NCI-H1694 treated with DMSO at 0.1 percent for 48 hours (cell line): ENCODE data around the gene ZHX3.

Experiments
- DNase-seq: peaks from one replicate; lab custom pipeline; 2025; lab: John Stamatoyannopoulos, UW

ZHX3 gene

DNA sequence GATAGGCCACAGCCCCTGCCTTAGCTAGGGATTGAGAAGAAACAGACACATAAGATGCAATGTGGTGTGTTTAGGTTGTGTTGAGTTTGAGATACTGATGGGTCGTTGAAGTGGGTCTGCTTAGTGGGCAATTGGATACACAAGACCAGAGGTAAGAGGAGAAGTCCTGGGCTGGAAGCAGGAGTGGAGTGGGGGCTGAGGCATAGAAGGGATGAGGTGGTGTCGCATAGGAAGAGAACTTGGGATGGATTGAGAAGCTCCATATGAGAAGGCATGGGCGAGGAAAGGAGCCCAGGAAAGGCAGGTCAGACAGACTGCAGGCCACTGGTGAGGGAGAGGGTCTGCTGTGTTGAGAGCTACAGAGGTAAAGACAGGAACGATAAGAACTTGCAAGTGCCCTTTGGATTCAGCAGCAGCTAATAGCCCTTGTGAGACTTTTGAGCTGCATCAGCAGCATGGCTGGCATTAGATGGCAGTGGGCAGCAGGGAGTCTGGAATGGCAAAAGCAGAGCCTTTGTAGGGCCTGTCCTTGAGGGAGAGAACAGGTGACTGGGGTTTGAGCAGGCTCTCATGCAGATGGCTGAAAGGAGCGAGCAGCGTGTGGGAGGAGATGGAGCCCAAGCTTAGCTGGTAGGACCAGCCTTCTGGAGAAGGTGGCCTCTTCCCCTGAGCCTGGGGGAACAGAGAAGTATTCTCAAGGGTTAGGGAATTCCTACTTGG lies 147.0 kb downstream of the ZHX3 start:
- no peak for DNase-seq

DNA sequence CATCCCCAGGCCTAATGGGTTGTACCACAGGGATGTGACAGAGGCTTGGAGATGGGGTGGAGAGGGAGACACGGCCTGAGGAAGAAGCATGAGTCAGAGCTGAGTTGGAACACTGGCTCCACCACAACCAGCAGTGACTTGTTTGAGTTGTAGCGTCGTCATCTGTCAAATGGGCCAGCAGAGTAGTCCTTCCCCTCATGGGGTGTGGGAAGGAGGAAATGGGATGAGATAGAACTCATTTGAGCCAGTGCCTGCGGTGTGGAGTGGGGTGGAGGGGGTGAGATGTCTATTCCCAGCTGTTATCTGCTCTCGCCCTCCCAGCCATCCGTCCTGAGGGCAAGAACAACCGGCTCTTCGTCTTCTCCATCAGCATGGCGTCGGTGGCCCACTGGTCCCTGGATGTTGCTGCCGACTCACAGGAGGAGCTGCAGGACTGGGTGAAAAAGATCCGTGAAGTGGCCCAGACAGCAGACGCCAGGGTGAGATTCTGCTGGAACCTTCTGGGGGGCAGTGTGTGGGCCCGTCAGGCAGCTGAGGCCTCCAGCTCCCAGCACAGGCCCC lies 147.7 kb downstream of the ZHX3 start:
- no peak for DNase-seq

DNA sequence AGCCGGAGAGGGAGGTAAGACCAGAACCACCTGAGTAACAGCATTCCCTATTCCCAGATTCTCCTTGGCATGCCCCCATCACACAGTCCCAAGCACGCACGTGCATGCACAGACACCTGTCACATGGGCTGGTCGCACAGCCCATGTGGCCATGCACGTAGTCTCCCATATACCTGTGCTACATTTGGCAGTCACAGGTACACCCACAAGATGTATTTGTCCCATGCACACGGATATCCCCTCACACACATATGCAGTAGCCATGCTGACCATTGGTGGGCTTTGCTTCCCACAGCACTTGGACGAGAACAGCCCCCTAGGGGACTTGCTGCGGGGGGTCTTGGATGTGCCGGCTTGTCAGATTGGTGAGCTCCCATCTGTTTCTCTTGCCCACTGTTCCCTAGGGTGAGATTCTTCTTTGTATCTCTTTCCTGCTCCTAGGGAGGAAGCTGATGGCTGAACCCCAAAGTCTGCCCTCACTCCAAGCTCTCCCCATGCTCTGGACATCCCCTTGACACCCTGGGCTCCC lies 148.3 kb downstream of the ZHX3 start:
- DNase-seq = no peak

DNA sequence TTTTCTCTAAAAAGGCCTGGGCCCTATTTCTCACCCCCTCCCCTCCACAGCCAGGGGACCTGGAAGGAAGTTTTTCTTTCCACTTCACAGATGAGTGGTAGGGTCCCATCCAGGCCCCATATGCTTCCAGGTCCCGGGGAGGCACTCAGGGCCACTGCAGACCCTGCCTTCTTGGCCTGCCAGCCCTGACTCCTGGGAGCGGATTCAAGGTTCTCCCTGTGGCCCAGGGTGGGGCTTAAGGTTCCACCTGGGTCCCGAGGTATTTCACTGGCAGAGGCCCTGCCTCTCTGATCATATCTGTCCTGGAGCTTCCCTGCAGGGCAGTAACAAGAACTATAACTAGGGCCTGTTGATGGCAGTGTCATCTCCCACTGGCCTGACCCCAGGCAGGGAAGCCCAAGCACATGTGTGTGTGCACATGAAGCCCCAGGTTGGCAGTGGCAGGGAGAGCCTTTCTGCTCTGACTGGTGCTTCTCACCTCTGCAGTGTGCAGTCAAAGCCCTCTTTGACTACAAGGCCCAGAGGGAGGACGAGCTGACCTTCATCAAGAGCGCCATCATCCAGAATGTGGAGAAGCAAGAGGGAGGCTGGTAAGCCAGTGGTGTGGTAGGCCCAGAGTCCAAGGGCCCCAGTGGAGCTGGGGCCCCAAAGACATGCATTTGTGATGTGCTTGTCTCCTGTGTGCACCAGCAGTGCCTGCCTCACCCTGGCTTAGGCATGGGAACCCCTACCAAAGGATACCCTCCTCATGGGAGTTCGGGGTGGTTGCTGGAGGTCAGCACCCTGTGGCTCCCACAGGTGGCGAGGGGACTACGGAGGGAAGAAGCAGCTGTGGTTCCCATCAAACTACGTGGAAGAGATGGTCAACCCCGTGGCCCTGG lies 149.0 kb downstream of the ZHX3 start:
- no peak for DNase-seq

DNA sequence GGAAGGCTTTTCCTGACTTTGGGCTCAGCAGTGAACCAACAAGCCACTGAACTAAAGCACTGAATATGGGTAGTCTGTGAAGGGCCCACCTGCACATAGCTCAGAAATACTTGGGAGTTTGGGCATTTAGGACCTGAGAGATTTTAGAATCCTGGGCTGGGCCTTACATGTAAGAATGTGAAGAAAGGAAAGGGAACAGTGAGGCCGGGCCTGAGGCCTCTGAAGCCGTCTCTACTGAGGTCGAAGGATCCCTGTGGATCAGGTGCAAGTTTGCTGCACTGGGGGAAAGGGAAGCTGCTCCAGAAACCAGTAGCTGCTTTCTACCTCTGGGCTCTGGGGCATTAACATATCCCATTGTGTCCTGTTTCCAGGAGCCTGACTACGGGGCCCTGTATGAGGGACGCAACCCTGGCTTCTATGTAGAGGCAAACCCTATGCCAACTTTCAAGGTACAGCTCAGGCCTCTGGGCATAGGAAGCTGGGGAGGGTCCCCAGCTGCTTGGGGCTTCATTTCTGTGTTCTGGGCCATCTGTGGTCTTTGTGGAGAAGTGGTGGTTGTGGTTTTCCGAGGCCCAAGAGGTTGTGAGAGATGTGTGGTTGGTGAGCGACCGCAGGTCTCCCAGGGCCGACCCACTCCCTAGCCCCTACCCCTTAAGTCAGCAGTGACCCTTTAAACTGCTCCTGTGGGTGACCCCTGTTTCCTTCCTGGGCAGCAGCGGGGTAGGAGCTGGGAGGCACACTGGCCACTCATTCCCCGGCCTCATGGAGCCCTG lies 149.9 kb downstream of the ZHX3 start:
- no peak for DNase-seq

DNA sequence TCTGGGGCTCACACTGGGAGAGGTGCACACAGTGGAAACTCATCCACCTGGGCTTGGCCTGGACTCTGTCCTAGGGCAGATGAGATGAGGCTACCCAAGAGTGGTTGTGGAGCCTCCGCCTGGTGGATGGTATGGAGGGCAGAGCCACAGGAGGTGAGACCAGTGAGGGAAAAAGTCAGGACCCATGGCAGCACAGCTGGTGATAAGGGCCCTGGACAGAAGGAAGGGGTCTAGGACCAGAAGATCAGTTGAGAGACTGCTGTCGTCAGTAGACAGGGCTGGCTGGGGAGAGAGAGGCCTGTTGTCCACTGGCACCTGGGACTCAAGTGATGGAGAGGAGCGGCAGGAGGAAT lies 150.4 kb downstream of the ZHX3 start:
- no peak for DNase-seq

DNA sequence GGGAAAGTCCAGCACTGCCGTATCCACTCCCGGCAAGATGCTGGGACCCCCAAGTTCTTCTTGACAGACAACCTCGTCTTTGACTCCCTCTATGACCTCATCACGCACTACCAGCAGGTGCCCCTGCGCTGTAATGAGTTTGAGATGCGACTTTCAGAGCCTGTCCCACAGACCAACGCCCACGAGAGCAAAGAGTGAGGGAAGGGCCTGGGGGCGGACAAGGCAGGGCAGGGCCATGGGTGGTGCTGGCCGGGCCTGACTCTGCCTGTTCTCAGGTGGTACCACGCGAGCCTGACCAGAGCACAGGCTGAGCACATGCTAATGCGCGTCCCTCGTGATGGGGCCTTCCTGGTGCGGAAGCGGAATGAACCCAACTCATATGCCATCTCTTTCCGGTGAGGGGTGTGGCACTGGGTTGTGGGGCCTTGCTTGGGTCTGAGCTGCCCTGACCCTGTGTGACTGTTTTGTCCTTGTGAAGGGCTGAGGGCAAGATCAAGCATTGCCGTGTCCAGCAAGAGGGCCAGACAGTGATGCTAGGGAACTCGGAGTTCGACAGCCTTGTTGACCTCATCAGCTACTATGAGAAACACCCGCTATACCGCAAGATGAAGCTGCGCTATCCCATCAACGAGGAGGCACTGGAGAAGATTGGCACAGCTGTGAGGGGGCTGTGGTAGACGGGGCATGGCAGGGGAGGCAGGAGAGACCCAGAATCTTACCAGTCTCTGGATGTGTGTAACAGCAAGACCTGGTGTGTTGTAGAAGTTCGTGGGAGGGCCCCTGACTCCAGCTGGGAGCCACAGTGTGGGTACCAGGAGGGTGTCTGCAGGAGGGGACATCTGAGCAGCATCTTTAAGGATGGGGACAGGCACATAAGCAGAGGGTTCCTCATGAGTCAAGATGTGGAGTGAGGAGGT lies 151.1 kb downstream of the ZHX3 start:
- no peak for DNase-seq

DNA sequence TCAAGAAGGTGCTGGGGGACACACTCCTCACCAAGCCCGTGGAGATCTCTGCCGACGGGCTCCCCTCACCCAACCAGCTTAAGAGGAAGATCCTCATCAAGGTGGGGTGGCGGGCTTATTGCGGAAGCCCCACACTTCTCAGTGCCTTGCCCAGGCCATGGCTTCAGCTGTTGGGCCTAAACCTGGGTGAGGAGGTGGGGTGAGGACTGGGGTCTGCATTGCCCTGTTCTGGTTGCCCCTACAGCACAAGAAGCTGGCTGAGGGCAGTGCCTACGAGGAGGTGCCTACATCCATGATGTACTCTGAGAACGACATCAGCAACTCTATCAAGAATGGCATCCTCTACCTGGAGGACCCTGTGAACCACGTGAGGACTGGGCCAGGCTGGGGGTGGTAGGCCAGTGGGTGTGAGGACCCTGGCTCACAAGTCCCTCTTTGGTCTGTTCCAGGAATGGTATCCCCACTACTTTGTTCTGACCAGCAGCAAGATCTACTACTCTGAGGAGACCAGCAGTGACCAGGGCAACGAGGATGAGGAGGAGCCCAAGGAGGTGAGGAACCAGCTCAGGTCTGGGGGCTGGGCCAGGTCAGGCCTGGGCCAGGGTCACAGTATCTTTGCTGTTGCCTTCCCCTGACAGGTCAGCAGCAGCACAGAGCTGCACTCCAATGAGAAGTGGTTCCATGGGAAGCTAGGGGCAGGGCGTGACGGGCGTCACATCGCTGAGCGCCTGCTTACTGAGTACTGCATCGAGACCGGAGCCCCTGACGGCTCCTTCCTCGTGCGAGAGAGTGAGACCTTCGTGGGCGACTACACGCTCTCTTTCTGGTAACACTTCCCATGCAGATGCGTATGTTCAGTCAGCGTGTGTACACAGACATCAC lies 152.3 kb downstream of the ZHX3 start:
- no peak for DNase-seq

DNA sequence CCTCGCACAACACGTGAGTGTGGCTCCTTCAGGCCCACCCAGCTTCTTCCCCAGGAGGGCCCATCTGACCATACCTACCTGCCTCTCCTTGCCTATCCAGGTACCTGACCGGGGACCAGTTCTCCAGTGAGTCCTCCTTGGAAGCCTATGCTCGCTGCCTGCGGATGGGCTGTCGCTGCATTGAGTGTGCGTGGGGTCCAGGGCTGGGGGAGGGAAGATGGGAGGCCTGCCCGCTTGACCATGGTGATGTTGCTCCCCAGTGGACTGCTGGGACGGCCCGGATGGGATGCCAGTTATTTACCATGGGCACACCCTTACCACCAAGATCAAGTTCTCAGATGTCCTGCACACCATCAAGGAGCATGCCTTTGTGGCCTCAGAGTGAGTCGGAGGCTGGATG lies 153.7 kb downstream of the ZHX3 start:
- DNase-seq = no peak

DNA sequence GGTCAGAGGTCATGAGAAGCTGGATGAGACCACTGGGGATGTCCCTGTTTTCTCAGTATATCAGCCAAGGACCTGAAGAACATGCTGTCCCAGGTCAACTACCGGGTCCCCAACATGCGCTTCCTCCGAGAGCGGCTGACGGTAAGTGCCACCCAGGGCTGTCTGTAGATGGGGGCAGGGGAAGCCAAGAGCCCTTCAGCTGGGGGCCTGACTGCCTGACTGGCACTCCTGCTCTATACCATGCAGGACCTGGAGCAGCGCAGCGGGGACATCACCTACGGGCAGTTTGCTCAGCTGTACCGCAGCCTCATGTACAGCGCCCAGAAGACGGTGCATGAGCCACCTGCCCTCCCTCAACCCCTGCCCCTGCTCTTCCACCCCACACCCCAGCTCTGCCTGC lies 155.1 kb downstream of the ZHX3 start:
- DNase-seq = no peak

DNA sequence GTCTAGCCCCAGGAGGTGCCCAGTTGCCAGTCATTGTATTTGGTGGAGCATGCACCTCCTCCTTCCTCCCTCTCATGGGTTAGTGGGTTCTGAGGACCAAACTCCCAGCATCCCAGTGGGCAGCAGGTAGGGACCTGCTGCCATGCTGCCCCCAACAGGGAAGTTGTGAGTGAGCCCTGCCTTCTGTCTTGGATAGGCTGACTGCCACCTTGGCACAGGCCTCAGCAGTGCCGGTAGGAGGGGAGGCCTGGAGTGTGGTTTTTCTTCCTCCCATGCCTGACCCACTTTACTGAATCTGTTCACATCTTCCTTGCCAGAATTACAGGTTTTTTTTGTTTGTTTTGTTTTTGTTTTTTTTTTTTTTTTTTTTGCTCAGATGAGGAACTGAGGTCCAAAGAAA lies 155.6 kb downstream of the ZHX3 start:
- no peak for DNase-seq

DNA sequence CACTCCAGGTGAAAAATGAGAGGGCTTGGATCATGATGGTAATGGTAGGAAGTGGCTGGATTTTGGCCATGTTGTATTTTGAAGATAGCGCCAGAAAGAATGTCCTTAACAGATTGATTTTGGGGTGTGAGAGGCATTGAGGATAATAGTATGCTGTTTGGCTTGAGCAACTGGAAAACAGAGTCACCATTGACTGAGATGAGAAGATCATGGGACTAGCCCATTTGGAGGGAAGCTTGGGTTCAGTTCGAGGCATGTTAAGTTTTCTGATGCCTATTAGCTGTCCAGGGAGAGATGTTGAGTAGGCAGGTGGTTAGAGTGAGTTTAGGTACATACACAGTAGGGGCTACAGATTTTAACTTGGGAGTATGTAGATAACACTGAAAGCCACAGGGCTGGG lies 156.8 kb downstream of the ZHX3 start:
- DNase-seq = no peak

DNA sequence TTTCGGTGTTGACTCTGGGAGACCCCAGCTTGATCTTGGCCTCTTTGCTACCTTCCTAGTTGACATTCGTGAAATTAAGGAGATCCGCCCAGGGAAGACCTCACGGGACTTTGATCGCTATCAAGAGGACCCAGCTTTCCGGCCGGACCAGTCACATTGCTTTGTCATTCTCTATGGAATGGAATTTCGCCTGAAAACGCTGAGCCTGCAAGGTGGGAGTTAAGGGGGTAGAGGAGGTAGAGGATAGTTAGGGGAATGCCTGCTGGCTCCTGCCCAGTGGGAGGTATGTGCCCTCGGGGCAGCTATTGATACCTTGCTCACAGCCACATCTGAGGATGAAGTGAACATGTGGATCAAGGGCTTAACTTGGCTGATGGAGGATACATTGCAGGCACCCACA lies 158.0 kb downstream of the ZHX3 start:
- no peak for DNase-seq

DNA sequence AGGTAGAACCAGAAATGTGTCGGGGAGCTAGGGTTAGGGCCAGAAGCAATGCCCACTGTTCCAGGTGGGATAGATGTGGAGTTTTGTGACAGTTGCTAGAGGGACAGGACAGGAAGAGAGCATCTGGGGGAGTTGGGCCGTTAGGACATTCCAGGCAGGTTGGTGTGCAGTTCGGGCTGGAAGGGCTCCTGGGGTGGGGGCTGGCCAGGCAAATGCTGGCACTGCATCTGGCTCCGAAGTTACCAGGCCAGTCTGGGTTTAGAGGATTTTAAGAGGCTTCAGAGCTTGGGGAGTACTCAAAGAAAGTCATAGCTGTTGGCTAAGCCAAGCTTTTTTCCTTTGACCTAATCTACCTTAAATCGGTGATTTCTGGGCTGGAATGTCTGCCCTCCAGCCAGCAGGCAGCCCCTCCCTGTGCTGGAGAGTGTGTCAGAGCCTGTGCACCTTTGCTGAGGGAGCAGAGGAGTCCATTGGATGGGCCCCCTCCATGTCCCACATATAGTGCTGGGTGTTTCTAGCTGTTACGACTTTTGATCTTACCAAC lies 159.4 kb downstream of the ZHX3 start:
- DNase-seq = no peak

DNA sequence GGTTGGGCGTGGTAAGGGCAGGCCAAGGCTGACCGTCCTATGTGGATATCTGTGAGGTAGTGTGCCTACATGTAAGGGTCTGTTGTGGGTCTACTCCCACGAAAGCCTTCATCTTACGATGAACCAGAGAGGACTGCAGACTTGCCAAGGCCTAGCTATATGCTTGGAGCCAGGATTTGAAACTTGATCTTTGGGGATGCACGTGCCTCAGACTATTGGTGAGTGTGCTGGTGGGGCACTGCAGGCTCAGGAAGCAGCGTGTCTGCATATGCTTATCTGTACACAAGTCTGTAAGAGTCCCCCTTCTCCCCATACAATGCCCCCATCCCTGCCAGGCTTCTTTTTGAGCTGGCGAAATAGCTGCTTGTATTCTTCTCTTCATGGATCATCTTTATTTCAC lies 162.3 kb downstream of the ZHX3 start:
- DNase-seq = no peak

DNA sequence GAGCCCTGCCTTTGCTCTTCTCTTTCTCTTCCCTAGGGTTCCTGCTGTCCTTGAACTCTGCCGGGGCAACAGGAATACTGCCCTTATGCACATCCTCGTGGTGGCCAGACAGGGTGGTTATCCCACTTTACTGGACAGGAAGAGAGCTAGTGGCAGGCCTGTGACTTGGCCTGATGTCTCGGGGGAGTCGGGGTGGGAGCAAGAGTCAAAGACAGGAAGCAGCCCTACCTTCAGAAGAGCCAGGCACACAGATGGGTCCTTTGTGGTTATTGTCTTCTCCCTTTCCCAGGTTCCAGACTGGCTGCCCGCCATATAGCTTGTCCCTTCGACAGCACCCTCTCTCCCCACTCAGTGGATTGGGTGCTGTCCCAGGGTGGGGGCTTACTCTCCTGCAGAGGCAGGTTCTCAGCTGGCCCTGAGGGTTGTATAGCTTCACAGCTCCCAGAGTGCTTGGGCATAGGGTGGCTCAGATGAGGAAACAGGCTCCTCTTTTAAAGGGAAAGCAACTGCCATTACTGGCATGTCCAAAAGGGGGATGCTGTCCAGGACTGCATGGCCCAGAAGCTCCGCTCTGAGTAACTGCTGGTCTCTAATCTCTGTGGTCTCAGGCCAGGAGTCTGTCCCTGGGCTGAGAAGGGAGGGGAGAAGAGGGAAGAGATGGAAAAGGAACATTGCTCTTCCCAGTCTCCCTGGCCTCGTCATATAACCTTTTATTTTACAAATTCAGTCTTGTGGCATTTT lies 162.9 kb downstream of the ZHX3 start:
- no peak for DNase-seq

DNA sequence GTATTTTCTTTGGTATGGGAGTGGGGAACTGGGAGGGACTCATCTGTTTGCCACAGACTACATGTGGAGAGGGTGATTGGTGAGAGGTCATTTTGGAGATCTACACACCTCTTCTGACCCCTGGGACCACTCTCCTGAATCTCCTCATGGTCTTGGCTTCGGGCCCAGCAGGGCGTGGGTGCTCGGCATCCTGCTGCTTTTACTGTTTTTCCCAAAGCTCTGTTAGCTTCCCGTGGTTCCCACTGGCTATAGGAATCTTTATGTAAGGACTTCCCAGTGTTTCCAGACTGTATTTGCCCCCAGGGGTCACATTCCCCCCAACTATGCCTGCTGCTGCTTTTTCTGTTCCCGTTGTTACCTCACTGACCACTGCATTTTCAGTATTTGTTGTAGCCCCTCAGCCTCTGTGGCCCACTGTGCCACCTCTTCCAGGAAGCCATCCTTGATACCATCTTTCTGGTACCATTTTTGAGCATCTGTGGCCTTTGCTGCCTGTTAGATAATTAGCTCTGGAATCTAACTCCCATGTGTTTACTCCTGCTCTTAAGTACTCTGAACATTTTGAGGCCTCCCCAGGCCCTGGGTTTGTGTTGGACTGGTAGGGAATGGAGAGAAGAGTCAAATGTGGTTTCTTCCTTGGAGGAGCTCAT lies 165.3 kb downstream of the ZHX3 start:
- DNase-seq = no peak

DNA sequence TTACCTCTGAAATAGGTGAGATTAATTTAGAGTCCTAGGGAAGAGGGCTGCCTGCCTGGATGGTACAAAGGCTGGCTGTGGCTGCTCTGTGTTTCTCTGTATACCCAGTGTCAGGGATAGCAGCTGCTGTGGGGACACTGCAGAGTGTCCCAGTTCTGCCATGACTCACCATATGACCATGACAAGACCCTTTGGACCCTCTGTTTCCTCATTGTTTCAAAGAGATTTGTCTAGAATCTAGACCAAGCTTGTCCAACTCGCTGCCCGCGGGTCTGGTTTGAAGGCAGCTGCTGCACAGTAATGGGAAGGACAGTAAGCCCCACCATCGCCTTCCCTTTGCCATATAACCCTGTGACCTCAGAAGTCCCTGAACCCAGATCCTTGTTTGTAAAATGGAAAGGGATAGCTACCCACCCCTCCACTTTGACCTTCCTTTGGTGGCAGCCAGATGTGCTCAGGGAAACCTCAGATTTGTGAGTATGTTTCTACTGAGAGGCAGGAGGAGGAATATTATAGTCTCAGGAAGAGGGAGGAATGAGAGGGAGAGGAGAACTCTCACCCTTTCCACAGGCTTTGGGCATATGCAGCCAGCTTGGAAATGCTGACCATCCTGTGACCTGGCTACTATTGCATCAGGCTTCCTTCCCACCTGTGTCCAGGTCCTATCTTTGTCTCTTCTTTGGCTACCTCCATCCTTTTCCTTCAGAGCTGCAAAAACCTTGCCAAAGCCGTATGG lies 166.2 kb downstream of the ZHX3 start:
- DNase-seq = no peak
